GM12892 (cell line): ENCODE data around the gene ZNF628.

Experiments used
- POLR2A ChIP-seq: IDR thresholded peaks from 2 replicates; pipeline ENCODE4 v1.6.1; 2011; ENCODE audit warnings: low read depth, low read length, control low read depth
- POLR2AphosphoS5 ChIP-seq: IDR thresholded peaks from 2 replicates; pipeline ENCODE4 v1.6.1; 2011; ENCODE audit warnings: low read depth, low read length, control low read depth
- TAF1 ChIP-seq: IDR thresholded peaks from 2 replicates; pipeline ENCODE4 v1.6.1; 2011; ENCODE audit warnings: low read depth, mild to moderate bottlenecking, control low read depth, low read length, borderline replicate concordance

DNA sequence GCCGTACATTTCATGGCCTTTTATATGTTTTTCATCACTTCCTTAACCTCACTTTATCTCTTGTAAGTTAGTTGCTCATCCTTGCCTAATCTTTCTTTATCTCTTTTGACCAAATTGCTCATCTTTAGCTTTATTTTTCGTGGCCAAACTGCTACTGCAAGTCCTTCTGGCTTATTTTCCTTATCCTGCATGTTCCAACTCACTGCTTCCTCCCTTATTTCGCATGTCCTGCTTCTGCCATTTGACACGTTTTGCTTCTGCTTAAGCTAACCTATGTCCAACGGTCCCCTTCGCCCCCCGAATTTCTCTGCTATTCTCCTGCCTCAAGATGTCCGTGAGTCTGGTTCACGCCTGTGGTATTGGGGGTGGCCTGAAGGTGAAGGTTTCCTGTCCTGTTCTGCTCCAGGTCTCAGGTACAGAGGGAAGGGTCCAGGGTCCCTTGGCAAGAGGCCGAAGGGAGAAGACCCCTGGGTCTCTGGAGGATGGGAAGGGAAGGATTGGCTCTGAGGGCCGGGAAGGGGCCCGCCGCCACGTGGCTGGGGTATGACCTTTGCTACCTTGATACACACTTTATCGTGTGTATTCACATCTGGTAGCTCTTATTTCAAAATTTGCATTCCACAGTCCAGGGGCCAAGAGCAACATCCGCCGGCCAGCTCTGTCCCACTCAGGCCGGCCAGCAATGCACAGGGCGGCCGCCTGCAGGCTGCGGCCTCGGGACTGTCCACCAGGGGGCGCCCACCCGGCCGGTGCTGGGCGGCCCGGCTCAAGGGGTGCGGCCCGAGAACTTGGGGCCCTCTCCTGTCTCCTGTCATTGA, 9.0 kb upstream of the ZNF628 start:
- TF ChIP-seq POLR2AphosphoS5 (no peak), TAF1 (no peak), POLR2A (no peak)
